Activated CD8-positive, alpha-beta T cell treated with anti-CD3 and anti-CD28 coated beads, Interleukin-2, amount 10 ng/mL, durations not matched to agents 7 days and 5 days (primary cell): ENCODE results near the gene SERF1A. TPM values are rescaled to one million over a fixed set of nuclear protein-coding genes. Genes with fewer than 3 reads are reported as not detected.

Experiments
- total RNA-seq, 2 experiments: library from RNA; stranded (reverse); gene quantifications; one replicate each; pipeline ENCODE4 v1.2.3, GENCODE V29; 2021

The SERF1A gene
- total RNA-seq, 2 experiments from 2014 or later: 1.5 to 4.6 TPM

Other genes starting within 250 kb of the SERF1A start
- gene SMN1, start 24.4 kb downstream of the SERF1A start, total RNA-seq: 10 to 100 TPM; 45.1 to 46.7 TPM
- 10 to 100 TPM; 11.1 to 11.3 TPM for gene NAIP, start 124.7 kb downstream of the SERF1A start, total RNA-seq
- 10 to 100 TPM; 25.6 to 30.1 TPM for gene GTF2H2, start 167.0 kb downstream of the SERF1A start, total RNA-seq